WERI-Rb-1 (cell line): ENCODE measurements around the gene TMEM229A.

Experiments used
- DNase-seq: peaks from one replicate; pipeline ENCODE4 v3.0.0-alpha.2; 2020
- H3K27ac ChIP-seq: fragments of 250-450 bp; sonication (Bioruptor Pico); 2 replicates; pipeline ENCODE4 v1.5.1; 2020; ENCODE audit warnings: mild to moderate bottlenecking, moderate library complexity
- H3K27me3 ChIP-seq: fragments of 250-450 bp; sonication (Bioruptor Pico); 2 replicates; pipeline ENCODE4 v1.5.1; 2021; ENCODE audit warnings: mild to moderate bottlenecking, low read depth, moderate library complexity; ENCODE audit not compliant: insufficient read depth, severe bottlenecking
- H3K36me3 ChIP-seq: fragments of 250-450 bp; sonication (Bioruptor Pico); 2 replicates; pipeline ENCODE4 v1.5.1; 2020; ENCODE audit warnings: mild to moderate bottlenecking, moderate library complexity
- H3K4me3 ChIP-seq: 2 replicates; pipeline ENCODE4 v1.5.1; 2011; ENCODE audit warnings: low read depth, mild to moderate bottlenecking, control low read depth, low read length
- H3K9me3 ChIP-seq: fragments of 250-450 bp; sonication (Bioruptor Pico); 2 replicates; pipeline ENCODE4 v1.5.1; 2021; ENCODE audit warnings: mild to moderate bottlenecking, moderate library complexity; ENCODE audit not compliant: severe bottlenecking
- CTCF ChIP-seq: IDR thresholded peaks from 2 replicates; pipeline ENCODE4 v1.5.1; 2011; ENCODE audit warnings: low read depth, mild to moderate bottlenecking, control low read depth, inconsistent platforms, low read length

Gene TMEM229A

GRCh38 chr7:123987445-123987844 lies 45.4 kb downstream of the TMEM229A start:
- Histone ChIP-seq H3K36me3 (no peaks in the 10 kb centered on the region), H3K9me3 (no peaks in the 10 kb centered on the region), H3K27ac (no peak overlapping the region), H3K27me3 (no peaks in the 10 kb centered on the region), H3K4me3 (no peak overlapping the region)
- TF ChIP-seq CTCF, result no peak
- no peak for DNase-seq
